NCI-H446 (cell line): ENCODE measurements around the gene MGAT4B.

ENCODE experiments used
- DNase-seq, 2 experiments: peaks; one replicate each; lab custom pipeline; 2025; lab: John Stamatoyannopoulos, UW

Gene MGAT4B

DNA sequence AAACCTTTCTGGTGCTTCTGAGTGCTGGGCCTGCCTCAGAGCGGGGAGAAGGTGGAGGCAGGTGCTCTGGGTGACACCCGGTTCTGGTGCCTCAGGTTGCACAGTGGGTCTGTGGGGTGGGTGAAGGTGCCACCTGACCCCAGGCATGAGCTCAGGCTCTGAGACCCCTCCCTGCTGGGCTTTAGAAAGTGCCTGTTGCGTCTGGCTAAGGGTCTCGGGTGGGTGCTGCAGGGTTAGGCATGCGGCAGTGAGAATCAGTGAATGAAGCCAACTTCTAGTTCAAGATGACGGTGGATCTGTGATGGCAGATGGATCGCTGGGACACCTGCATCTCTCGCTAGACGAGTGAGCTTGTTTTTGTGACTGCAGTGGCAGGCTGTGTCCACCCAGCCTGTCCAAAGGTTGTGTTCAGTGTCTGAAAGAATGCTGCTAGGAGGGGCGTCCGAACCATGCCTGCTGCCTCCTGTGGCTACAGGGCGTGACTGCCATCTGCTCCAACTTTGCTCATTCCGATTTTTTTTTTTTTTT is 19.1 kb upstream of the MGAT4B start:
- DNase-seq: no peak

DNA sequence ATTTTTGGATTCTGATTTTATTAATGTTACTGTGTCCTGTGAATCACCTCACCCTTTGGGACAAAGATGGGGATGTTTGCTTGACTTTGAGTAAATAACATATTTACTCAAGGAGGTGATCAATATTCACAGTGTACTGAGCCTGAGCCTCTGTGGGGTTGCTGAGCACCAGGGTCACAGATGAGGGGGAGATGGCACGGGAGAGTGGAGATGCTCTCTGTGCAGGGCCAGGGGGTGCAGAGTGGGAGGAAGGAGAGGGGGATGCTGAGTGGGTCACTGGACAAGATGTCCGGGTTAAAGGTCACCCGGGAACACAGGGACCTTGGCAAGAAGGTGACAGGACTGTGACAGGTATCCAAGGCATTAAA is 18.1 kb upstream of the MGAT4B start:
- no peak for DNase-seq

- no peak for DNase-seq
Measured at GRCh38 chr5:179823937-179824744, 17.5 kb upstream of the MGAT4B start.

- no peak for DNase-seq
Measured at GRCh38 chr5:179822444-179822990, 15.9 kb upstream of the MGAT4B start.

- no peak for DNase-seq
Measured at GRCh38 chr5:179822059-179822432, 15.4 kb upstream of the MGAT4B start.

- DNase-seq: peak; percentile 49 to 92
Measured at GRCh38 chr5:179821298-179822058, 14.8 kb upstream of the MGAT4B start.

DNA sequence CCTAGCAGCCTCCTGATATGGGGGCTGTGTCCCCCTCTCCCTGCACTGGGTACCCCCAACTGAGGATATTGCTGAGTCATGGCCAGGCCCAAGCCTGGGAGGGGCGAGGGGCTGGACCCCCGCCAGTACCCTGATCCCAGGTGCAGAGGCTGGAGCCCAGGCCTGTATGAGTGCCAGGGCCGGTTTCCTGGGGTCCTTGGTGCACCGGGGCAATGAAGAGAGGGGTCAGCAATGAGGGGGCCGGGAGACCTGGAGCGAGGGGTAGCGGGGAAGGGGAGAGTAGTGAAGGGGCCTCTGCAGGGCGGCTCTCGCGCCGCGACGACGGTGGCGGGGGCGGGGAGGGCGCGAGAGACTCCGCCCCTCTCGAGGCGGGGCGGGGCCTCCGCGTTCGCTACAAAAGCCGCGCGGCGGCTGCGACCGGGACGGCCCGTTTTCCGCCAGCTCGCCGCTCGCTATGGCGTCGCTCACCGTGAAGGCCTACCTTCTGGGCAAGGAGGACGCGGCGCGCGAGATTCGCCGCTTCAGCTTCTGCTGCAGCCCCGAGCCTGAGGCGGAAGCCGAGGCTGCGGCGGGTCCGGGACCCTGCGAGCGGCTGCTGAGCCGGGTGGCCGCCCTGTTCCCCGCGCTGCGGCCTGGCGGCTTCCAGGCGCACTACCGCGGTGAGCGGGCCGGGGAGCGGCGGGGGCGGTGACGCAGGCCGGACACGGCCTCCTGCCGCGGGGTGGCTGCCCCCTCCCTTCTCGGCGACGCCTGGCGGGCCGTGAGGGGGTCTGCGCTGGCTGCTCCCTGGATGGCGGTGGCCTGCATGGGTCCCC is 14.0 kb upstream of the MGAT4B start, which contains the start of gene SQSTM1:
Gene SQSTM1, plus strand, starts transcription at position 423 of the 815 bp plus-strand sequence. Its CDS starts 32 bp downstream, at position 455.
- DNase-seq: peak in 1 of 2 experiments; percentile 86

GRCh38 chr5:179820127-179820482 is 13.4 kb upstream of the MGAT4B start:
- no peak for DNase-seq

DNA sequence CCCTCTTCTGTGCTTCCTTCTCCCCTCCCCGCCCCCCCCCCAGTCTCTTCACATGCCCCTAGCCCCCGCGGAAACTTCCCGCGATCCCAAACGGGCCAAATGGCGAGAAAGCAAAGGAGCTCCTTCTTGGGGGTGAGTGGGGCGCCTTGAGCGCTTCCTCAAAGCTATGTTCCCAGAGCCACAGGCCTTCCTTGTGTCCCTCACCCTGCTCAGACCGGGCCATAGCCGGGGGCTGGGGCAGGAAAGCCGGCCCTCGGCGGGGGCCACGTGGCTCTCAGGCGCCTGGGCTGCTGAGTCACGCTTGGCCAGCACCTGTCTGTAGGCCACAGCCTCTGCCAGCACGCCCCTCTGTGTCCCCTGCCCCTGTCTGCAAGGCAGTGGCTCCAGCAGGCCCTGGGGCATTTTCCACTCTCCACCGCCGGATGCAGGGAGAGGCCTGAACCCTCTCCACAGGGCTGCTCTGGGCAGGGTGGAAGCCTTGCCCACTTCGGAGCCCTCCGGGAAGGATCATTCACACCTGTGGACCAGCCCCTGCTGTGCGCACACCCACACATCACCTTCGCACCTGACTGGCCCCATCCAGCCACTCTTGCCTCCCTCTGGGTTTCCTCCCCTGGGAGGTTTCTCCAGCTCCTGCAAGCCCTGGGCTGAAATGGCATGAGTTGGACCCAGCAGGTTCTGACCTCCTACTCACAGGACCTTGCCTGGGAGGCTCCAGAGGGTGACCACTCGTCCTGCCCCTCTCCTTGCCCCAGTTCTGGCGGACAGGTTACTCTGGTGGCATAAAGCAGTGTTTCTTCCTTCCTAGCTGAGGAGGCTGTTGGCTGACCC is 12.8 kb upstream of the MGAT4B start:
- DNase-seq: no peak

- DNase-seq: no peak
Measured at GRCh38 chr5:179818746-179819295, 12.2 kb upstream of the MGAT4B start.

- DNase-seq: no peak
Measured at GRCh38 chr5:179817890-179818745, 11.5 kb upstream of the MGAT4B start.

GRCh38 chr5:179817470-179817840 is 10.8 kb upstream of the MGAT4B start:
- DNase-seq: no peak

GRCh38 chr5:179816796-179817469 is 10.3 kb upstream of the MGAT4B start:
- DNase-seq: no peak

- no peak for DNase-seq
Measured at GRCh38 chr5:179816401-179816795, 9.7 kb upstream of the MGAT4B start.

- no peak for DNase-seq
Measured at GRCh38 chr5:179815491-179816249, 9.0 kb upstream of the MGAT4B start.

GRCh38 chr5:179814090-179814489 is 7.4 kb upstream of the MGAT4B start:
- no peak for DNase-seq

DNA sequence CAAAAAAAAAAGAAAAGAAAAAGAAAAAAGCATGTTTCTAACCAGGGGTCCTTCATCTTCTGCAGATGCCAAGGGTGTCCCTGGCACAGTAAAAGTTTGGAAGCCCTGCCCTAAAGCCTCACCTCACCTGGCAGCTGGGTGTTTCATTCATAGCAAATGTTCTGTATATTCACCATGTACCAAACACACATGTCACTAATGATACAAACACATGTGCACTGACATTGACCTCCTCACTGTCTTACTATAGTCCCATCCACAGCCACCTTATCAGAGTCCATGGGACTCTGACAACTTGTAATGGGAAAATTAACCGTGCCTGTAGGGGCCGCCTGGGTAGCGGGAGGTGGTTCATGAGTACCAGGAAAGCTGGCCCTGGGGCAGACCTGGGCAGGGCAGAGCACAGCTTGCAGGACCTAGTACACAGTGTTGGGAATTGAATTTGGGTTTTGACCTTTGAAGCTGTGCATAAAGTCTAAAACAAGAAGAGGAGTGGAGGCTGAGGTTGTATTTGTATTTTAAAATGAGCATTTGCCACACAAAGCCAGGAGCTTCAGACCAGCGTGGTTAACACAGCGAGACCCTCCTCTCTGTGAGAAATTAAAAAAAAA is 6.4 kb upstream of the MGAT4B start:
- DNase-seq: no peak
